GM12875 (cell line): ENCODE results near the gene HOXD8.

Experiments
- H3K4me3 ChIP-seq: one replicate; pipeline ENCODE4 v1.5.1; 2011; ENCODE audit warnings: low read depth, low read length, control low read depth
- CTCF ChIP-seq: IDR thresholded peaks from 2 replicates; pipeline ENCODE4 v1.5.1; 2011; ENCODE audit warnings: low read depth, mild to moderate bottlenecking, control low read depth, inconsistent platforms, low read length, moderate library complexity, borderline replicate concordance; ENCODE audit not compliant: insufficient read depth

Gene HOXD8

GRCh38 chr2:176174824-176175708 is 45.6 kb downstream of the HOXD8 start:
- no peak for TF ChIP-seq CTCF
- no peak overlapping the region for H3K4me3 ChIP-seq

- TF ChIP-seq CTCF, result no peak
- no peak overlapping the region for H3K4me3 ChIP-seq
Observed at GRCh38 chr2:176175709-176176607, 46.5 kb downstream of the HOXD8 start.

GRCh38 chr2:176177580-176178037 is 48.1 kb downstream of the HOXD8 start:
- no peak for TF ChIP-seq CTCF
- no peak overlapping the region for H3K4me3 ChIP-seq

- H3K4me3 ChIP-seq, result no peak overlapping the region
- no peak for TF ChIP-seq CTCF
Observed at GRCh38 chr2:176178038-176178756, 48.7 kb downstream of the HOXD8 start.

- TF ChIP-seq CTCF, result no peak
- H3K4me3 ChIP-seq, result no peak overlapping the region
Observed at GRCh38 chr2:176178757-176179295, 49.3 kb downstream of the HOXD8 start.

- no peak for TF ChIP-seq CTCF
- H3K4me3 ChIP-seq, result no peak overlapping the region
Observed at GRCh38 chr2:176181551-176181950, 52.0 kb downstream of the HOXD8 start.
